OCI-M2 (cell line): ENCODE data around the gene ANO6.
"Not testable (repeated sequence)": the region's sequence is repeated elsewhere in the genome, so short reads cannot be mapped to it uniquely, and the experiment has no call there.

Experiments used
- DNase-seq: peaks from one replicate; lab custom pipeline; 2025; ENCODE audit not compliant: unreplicated experiment; lab: John Stamatoyannopoulos, UW

The ANO6 gene

DNA sequence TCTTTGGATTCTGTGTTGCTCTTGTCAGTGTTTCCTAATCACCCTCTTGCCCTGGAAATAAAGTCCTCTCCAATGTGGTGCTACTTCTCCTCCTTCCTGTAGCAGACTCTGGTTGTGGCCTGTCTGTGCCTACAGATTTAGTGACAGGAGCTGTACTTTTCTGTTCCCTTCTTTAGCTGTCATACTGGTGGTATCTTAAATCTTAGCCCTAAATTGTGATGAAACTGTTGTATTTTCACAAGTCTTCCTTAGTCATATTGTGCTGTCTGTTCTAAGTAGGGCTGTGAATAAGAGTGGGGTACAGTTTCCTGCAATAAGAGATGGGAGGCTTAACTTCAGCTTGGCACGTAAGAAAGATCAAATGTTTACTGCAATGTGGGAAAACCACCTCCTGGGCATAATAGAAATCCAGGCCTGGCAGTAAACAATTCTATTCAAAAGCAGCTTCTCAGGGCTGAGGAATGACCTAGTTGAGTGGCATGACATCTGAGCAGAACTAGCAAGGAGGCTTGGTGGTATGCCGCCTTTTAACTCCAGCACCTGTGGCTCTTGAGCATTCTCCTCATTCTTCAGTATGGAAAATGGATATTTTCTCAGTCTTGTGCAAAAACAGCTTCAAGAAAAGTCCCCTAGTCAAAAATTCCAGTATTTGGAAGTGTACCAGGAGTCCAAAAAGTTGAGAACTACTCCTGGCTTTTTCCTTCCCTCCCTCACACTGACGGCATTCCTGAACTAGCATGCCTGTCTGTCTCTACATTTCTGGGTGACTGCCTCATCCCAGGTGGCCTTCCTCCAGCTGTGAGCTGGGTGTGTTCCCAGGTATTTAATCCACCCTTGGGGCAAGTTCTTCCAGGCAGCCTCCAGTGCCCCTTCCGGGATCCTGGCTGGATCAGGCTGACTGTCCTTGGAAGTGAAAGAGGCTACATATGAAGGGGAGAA lies 19.5 kb downstream of the ANO6 start:
- DNase-seq, result no peak

DNA sequence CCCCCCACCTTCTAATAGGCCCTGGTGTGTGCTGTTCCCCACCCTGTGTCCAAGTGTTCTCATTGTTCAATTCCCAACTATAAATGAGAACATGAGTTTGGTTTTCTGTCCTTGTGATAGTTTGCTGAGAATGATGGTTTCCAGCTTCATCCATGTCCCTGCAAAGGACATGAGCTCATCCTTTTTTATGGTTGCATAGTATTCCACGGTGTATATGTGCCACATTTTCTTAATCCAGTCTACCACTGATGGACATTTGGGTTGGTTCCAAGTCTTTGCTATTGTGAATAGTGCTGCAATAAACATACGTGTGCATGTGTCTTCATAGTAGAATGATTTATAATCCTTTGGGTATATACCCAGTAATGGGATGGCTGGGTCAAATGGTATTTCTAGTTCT lies 20.5 kb downstream of the ANO6 start:
- DNase-seq, result not testable (repeated sequence)

- DNase-seq, result no peak
Measured at GRCh38 chr12:45242180-45242579, 26.3 kb downstream of the ANO6 start.

GRCh38 chr12:45243963-45244362 lies 28.1 kb downstream of the ANO6 start:
- DNase-seq, result no peak

GRCh38 chr12:45244561-45245343 lies 28.9 kb downstream of the ANO6 start:
- DNase-seq, result no peak

DNA sequence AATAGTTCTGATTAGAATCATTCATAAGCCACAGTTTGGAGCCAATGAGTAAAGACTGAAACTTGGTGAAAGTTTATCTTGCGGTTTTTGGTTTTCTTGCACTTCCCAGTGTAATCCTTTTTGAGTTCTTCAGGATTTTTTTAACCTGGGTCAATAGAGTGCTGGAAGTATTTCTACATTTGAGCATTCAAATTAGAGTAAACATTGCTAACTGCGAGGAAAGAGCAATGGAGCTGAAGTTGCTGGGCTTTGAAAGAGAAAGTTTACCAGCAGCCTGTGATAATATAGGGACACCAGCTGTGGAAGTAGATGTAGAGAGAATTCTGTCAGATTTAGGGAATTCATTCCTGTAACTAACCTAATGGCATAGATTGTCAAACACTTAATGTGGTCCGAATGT lies 30.3 kb downstream of the ANO6 start:
- no peak for DNase-seq

DNA sequence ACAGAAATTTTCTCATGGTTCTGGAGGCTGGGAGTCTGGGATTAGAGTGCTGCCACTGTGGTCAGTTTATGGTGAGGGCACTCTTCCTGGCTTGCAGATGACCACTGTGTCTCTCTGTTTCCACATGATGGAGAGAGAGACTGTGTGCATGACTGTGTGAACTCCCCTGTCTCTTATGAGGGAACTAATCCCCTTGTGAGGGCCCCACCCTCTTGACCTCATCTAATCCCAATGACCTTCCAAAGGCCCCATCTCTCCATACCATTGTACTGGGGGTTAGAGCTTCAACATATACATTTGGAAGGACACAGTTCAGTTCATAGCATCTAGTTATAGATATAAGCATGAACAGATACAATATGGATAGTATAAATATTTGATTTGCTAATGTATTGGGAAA lies 31.7 kb downstream of the ANO6 start:
- no peak for DNase-seq

GRCh38 chr12:45248095-45248494 lies 32.2 kb downstream of the ANO6 start:
- no peak for DNase-seq

GRCh38 chr12:45254254-45254653 lies 38.4 kb downstream of the ANO6 start:
- DNase-seq, result no peak

DNA sequence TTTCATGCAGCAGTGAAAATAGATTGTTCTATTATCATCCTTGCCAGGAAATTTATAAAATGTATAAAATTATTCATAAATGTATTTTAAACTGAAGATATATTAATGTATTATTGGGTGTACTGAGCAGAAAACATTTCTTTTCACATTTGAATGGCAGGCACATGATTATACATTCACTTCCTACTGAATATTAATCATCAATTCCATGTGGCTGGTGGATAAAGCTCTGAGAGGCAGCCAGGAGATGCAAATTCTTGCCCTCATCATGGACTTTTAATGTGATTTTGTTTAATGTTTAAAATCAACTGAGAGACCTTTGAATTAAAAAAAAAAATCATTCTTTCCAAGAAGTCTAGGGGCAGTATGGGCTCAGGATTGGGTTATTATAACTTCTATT lies 40.8 kb downstream of the ANO6 start:
- DNase-seq, result no peak

- DNase-seq, result no peak
Measured at GRCh38 chr12:45257185-45257930, 41.5 kb downstream of the ANO6 start.

DNA sequence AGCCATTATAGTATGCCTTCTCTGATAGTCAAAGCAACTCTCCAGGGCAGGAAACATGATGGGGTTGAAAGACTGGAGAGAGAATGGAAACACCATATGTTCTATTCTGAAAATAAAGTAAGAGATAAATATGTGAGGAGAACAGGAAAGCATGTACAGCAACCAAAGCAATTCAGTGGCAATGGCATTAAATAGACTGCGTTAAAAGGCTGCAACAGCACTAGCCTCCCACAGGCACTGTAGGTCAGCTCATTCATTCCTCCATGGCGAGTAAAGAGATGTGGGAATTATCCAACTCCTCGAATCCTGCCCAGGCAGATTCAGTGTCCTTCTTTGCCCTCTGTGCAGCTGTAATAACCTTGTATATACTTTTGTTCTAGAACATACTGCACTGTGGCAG lies 43.8 kb downstream of the ANO6 start:
- DNase-seq, result no peak

- no peak for DNase-seq
Measured at GRCh38 chr12:45260104-45260815, 44.4 kb downstream of the ANO6 start.

DNA sequence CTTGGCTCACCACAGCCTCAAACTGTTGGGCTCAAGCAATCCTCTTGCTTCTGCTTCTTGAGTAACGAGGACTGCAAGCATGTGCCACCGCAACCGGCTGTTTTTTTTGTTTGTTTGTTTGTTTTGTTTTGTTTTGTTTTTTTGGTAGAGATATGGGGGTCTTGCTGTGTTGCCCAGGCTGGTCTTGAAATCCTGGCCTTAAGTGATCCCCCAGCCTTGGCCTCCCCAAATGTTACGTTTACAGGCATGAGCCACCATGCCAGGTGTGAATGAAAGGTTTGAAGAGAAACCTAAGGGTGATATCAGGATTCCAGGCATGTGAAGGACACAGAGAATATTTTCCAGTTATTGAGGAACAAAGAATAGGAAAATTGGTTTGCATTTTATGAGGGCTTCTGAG lies 45.0 kb downstream of the ANO6 start:
- DNase-seq, result no peak

GRCh38 chr12:45262185-45262584 lies 46.3 kb downstream of the ANO6 start:
- not testable (repeated sequence) for DNase-seq

- no peak for DNase-seq
Measured at GRCh38 chr12:45263587-45263986, 47.7 kb downstream of the ANO6 start.

- no peak for DNase-seq
Measured at GRCh38 chr12:45268672-45269411, 52.9 kb downstream of the ANO6 start.

GRCh38 chr12:45269412-45269751 lies 53.5 kb downstream of the ANO6 start:
- no peak for DNase-seq

DNA sequence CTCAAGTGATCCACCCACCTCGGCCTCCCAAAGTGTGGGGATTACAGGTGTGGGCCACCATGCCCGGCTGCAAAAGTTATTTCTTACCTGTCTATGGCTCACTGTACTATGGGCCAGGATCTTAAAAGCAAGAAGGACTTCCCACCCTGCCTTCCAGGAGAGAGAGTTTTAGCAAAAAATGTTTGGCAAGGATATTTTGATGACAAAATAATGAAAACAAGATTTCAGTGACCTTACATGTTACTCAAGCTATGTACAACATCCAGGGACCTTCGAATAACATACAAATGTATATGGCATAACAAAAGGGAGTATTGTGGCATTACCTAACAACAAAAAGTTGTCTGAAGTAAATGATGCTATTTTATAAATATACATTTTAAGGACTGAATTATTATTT lies 55.1 kb downstream of the ANO6 start:
- no peak for DNase-seq

DNA sequence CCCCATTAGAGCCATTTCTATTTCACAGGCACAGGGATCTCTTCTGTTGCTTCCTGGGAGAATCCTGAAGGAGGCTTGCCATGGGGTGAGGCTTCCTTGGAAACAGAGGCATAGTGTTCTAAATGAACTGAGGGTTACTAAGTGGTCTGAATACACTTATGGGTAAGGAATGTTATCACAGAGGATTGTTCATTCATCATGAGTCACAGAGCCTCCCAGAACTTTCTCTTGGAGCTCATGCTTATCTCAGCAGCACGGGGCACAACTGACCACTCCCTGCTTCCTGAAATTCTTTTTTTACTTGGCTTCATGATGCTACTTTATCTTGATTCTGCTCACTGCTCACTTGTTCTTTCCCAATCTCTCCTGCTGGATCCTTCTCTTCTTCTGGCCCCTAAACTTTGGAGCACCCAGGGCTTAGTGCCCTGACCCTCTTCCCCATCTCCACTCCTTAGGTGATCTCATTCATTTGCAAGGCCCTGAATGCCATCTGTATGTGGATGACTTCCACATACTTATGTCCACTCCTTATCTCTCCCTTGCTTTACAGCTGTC lies 57.9 kb downstream of the ANO6 start:
- DNase-seq, result peak; percentile 9
